Fibroblast of upper back skin (primary cell): ENCODE data around the gene ANGPTL3.

Source experiments
- DNase-seq: peaks from one replicate; pipeline ENCODE4 v3.0.0-alpha.2; 2013

The ANGPTL3 gene

DNA sequence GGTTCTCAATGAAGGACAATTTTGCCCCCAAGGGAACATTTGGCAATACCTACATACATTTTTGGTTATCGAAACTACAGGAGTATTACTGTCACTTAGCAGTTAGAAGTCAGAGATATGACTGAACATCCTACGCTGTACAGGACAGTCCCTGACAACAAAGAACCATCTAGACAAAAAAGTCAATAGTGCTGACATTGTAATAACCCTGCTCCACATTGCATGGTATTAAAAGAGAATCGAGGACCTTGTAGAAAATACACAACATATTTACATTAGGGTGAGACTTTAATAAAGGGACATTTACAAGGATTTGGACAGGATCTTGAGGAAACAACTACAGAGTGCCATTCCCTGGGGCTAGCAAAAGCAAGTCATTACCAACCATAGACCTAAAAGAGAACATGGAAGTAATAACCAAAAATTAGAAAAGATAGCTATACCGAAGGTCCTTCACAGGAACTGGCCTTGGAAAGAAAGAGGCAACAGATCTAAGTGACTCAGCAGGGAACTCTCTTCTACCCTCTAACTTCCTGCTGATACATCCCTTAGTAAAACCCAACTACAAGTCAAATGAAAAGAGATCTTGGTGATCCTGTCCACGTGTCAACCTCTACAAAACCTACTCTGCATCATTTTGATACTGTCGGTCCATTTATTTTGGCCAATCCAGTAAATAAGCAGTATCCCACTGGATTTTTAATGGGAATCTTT, 40.2 kb downstream of the ANGPTL3 start:
- DNase-seq, result no peak

- DNase-seq, result no peak
Observed at GRCh38 chr1:62643283-62643682, 46.0 kb downstream of the ANGPTL3 start.

DNA sequence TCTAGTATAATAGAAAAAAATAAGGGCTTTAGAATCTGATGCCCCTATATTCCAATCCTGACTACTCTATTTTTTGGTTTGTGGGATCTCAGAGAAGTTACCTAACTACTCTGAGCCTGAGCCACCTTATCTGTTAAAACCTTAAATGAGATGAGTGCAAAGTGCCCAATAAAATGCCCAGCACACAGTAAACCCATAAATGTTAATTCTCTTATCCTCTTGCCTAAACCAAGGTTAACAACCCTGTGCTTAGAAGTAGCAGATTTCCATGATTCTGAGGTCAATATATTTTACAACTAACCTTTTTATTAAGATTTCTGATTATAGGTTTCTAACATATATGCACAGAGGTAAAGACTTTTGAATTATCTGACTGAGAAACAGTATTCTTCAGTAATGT, 55.1 kb downstream of the ANGPTL3 start:
- no peak for DNase-seq

DNA sequence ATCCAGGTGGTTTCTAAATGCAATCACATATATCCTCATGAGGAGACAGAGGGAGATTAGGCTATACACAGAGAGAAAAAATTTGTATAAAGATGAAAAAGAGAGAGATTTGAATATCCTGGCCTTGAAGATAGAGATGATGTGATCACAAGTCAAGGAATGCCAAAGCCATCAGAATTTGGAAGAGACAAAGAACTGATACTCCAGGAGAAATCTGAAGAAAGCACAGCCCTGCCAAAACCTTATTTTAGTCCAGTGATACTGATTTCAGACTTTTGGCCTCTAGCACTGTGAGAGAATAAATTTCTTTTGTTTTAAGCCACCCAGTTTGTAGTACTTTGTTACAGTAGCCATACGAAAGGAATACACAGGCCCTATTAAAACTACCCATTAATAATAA, 57.4 kb downstream of the ANGPTL3 start:
- DNase-seq, result no peak
